SH-SY5Y (cell line): Measurements from ENCODE around the gene LDHD.

Experiments used
- GATA2 ChIP-seq: IDR thresholded peaks from 2 replicates; pipeline ENCODE4 v1.6.1; 2011; ENCODE audit warnings: mild to moderate bottlenecking, low read depth, low read length
- GATA3 ChIP-seq: IDR thresholded peaks from 2 replicates; pipeline ENCODE4 v1.6.1; 2011; ENCODE audit warnings: low read depth, mild to moderate bottlenecking, low read length, moderate library complexity

- no peak for TF ChIP-seq GATA3
- no peak for TF ChIP-seq GATA2
Measured at GRCh38 chr16:75143941-75144340, 27.4 kb upstream of the LDHD start.
